ENCODE results near the gene PLEKHG4B. TPM values are rescaled to one million over a fixed set of nuclear protein-coding genes. Genes with fewer than 3 reads are reported as not detected.
A peak's percentile ranks its signal among the peaks of the same experiment; 100 is the strongest.

The PLEKHG4B gene
- total and polyA plus RNA-seq, 2 of the 4 experiments (the other 2 are of a cell fraction) = 1.1 TPM

GRCh38 chr5:204001-204400, 112.0 kb downstream of the PLEKHG4B start:
- H3K4me3 ChIP-seq (ENCODE audit: insufficient read depth, low read depth, low read length) = no peak overlapping the region
- DNase-seq (no peak), ATAC-seq (ENCODE audit: low read depth) (no peak)
- H3K4me1 ChIP-seq (ENCODE audit: control insufficient read depth, insufficient read depth, low read length) = 0 out of 2 replicates have a peak, but pooled peaks cover 2% of the 10 kb centered on the region
- H3K9me3 ChIP-seq (ENCODE audit: control insufficient read depth, insufficient read depth, low read length) = no peaks in the 10 kb centered on the region
- no CpG with 5 or more reads among the region's 6 CpGs for WGBS, 2 experiments (ENCODE audit: extremely low coverage in 2 of 2, insufficient read length in 1 of 2)
- no peak overlapping the region for H3K56ac ChIP-seq (ENCODE audit: extremely low read depth, insufficient read depth, low read length)
- ChIA-PET CTCF (interaction anchor here (0.5 kb wide), 1 partner anchor 224 kb away, joined by 3 read pairs; no protein-coding TSS in a partner anchor), POLR2A (ENCODE audit: unreplicated experiment) (no interaction called here)
- H3K23ac ChIP-seq (ENCODE audit: low read depth, low read length) = no peak overlapping the region
- no peak overlapping the region for H2BK5ac ChIP-seq (ENCODE audit: low read depth, low read length, poor library complexity, severe bottlenecking)
- H2AK9ac ChIP-seq (replicated peaks; ENCODE audit: low read depth, low read length, poor library complexity) = peak overlapping the region; percentile 20
- in situ Hi-C loops (cut with MboI; ENCODE audit: low sequenced_read_pairs) (no loop called here), intact Hi-C loops (cut with micrococcal nuclease) (no loop called here), dilution Hi-C loops (cut with HindIII; ENCODE audit: low sequenced_read_pairs, unreplicated experiment) (no loop called here)
- no peak overlapping the region for H3K9ac ChIP-seq (ENCODE audit: low read depth, low read length)
- H3K4ac ChIP-seq (ENCODE audit: low read depth, low read length) = no peak overlapping the region
- no peak overlapping the region for H4K91ac ChIP-seq (ENCODE audit: insufficient read depth, low read depth, low read length)
- no peak overlapping the region for H3K14ac ChIP-seq (replicated peaks; ENCODE audit: low read depth, low read length)
- no peak overlapping the region for H4K5ac ChIP-seq (ENCODE audit: low read depth, low read length)
- no peak overlapping the region for H2AK5ac ChIP-seq (ENCODE audit: low read depth, low read length)
- no peak overlapping the region for H3K4me2 ChIP-seq (ENCODE audit: low read depth, low read length)
- H2BK15ac ChIP-seq (ENCODE audit: low read depth, low read length) = no peak overlapping the region
- H2BK120ac ChIP-seq (ENCODE audit: low read depth, low read length) = no peak overlapping the region
- no peak overlapping the region for H3K18ac ChIP-seq (ENCODE audit: low read depth, low read length)
- H2AFZ ChIP-seq (replicated peaks; ENCODE audit: low read length, poor library complexity) = no peak overlapping the region
- peaks cover 6% of the 10 kb centered on the region; the same call in 1 of the 2 replicates for H3K9me1 ChIP-seq (ENCODE audit: insufficient read depth, low read length)
- peaks cover 25 to 31% of the 10 kb centered on the region in 2 experiments for H3K79me1 ChIP-seq (ENCODE audit: low read depth in 1 of 2, low read length in 2 of 2)
- no peaks in the 10 kb centered on the region for H3K27me3 ChIP-seq (ENCODE audit: control insufficient read depth, insufficient read depth, low read length)
- H3K36me3 ChIP-seq (ENCODE audit: control insufficient read depth, insufficient read depth, low read length) = peaks cover 16% of the 10 kb centered on the region
- H2BK20ac ChIP-seq (ENCODE audit: low read depth, low read length) = no peak overlapping the region
- H4K8ac ChIP-seq (ENCODE audit: low read depth in 2 of 2, low read length in 2 of 2) = no peak overlapping the region
- TF ChIP-seq POLR2A (IDR thresholded peaks at IDR 0.05; ENCODE audit: low read depth, low read length) (no peak), MAFK (IDR thresholded peaks at IDR 0.05; ENCODE audit: low read depth, low read length) (no peak), SMC3 (IDR thresholded peaks at IDR 0.05; ENCODE audit: low read depth, low read length) (no peak), RFX5 (IDR thresholded peaks at IDR 0.05; ENCODE audit: low read depth, low read length) (no peak), BHLHE40 (IDR thresholded peaks at IDR 0.05; ENCODE audit: low read depth, low read length) (no peak), RAD21 (IDR thresholded peaks at IDR 0.05; ENCODE audit: low read length) (no peak), USF2 (IDR thresholded peaks at IDR 0.05; ENCODE audit: low read depth, low read length) (no peak), MAZ (IDR thresholded peaks at IDR 0.05; ENCODE audit: borderline replicate concordance, low read depth, low read length) (no peak), CTCF (conservative IDR thresholded peaks at IDR 0.05; ENCODE audit: low read depth, low read length) (no peak), RCOR1 (IDR thresholded peaks at IDR 0.05; ENCODE audit: insufficient replicate concordance, low read length) (no peak), FOS (IDR thresholded peaks at IDR 0.05; ENCODE audit: low read depth, low read length) (no peak), CHD1 (IDR thresholded peaks at IDR 0.05; ENCODE audit: low read depth, low read length) (no peak), NFE2L2 (IDR thresholded peaks at IDR 0.05; ENCODE audit: low read depth, low read length) (no peak), ELK1 (IDR thresholded peaks at IDR 0.05; ENCODE audit: borderline replicate concordance, low read depth, low read length) (no peak), MXI1 (IDR thresholded peaks at IDR 0.05; ENCODE audit: borderline replicate concordance, low read depth, low read length) (no peak), CEBPB (IDR thresholded peaks at IDR 0.05; ENCODE audit: low read depth, low read length) (no peak)
- peaks cover 29% of the 10 kb centered on the region for H4K20me1 ChIP-seq (ENCODE audit: insufficient read depth, low read length)
- BruUV-seq (replicated peaks) = no TSS peak
- no peak overlapping the region for H3K27ac ChIP-seq (ENCODE audit: insufficient read depth, low read length)

Measured in IMR-90 (cell line).